ENCODE measurements around the gene MTMR4.

GRCh38 chr17:58493506-58493905 lies 20.9 kb downstream of the MTMR4 start:
- TF ChIP-seq CTCF (conservative IDR thresholded peaks at IDR 0.05; ENCODE audit: low read depth, low read length) (no peak), EZH2 (IDR thresholded peaks at IDR 0.05; ENCODE audit: borderline replicate concordance, low read depth, low read length, poor library complexity, severe bottlenecking) (no peak)
